Uterus (tissue), 2 donors: Measurements from ENCODE around the gene PRKG1.

ENCODE experiments used
- POLR2A ChIP-seq, 2 donors: fragments of 450-650 bp; IDR thresholded peaks; one replicate each; pipeline ENCODE4 v1.6.1; 2016; ENCODE audit warnings: antibody characterized with exemption in 2 of 2, mild to moderate bottlenecking in 1 of 2, moderate library complexity in 1 of 2
- TF ChIP-seq, protein P1 (sequence below), 4 experiments: fragments of 200-600 bp in 2 of 4; fragments of 450-650 bp in 2 of 4; sonication (generic) in 2 of 4; IDR thresholded peaks; one replicate each; pipeline ENCODE4 v1.5.1; 2016 to 2019; ENCODE audit warnings: antibody characterized with exemption in 4 of 4, mild to moderate bottlenecking in 2 of 4, moderate library complexity in 1 of 4

DNA sequence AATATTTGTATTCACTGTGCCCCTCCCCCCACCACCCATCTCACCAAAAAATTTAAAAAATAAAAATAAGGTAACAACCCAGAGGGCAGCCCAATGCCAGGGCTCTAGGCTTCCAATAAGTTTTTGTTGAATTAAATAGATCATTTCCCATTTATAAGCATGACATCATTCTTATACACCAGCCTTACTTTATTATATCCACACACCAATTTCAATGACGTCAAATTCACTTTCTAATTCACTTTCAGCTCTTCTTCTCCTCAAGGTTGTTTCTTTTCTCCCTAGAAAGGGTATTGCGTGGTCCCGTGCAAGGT is 1238.6 kb downstream of the PRKG1 start:
- TF ChIP-seq, protein P1, sequence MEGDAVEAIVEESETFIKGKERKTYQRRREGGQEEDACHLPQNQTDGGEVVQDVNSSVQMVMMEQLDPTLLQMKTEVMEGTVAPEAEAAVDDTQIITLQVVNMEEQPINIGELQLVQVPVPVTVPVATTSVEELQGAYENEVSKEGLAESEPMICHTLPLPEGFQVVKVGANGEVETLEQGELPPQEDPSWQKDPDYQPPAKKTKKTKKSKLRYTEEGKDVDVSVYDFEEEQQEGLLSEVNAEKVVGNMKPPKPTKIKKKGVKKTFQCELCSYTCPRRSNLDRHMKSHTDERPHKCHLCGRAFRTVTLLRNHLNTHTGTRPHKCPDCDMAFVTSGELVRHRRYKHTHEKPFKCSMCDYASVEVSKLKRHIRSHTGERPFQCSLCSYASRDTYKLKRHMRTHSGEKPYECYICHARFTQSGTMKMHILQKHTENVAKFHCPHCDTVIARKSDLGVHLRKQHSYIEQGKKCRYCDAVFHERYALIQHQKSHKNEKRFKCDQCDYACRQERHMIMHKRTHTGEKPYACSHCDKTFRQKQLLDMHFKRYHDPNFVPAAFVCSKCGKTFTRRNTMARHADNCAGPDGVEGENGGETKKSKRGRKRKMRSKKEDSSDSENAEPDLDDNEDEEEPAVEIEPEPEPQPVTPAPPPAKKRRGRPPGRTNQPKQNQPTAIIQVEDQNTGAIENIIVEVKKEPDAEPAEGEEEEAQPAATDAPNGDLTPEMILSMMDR (IDR thresholded peaks at IDR 0.05) = no peak
- TF ChIP-seq POLR2A (IDR thresholded peaks at IDR 0.05) = no peak
